ENCODE results near the gene PPM1H. TPM values are rescaled to one million over a fixed set of nuclear protein-coding genes. Genes with fewer than 3 reads are reported as not detected.

The PPM1H gene
- polyA plus RNA-seq, 4 donors, result 27.7 to 31.9 (median 30.4) TPM

GRCh38 chr12:62720025-62720424 is 214.9 kb downstream of the PPM1H start:
- no peak for DNase-seq (ENCODE audit: low read depth in 4 of 4, low spot score in 3 of 4)

DNA sequence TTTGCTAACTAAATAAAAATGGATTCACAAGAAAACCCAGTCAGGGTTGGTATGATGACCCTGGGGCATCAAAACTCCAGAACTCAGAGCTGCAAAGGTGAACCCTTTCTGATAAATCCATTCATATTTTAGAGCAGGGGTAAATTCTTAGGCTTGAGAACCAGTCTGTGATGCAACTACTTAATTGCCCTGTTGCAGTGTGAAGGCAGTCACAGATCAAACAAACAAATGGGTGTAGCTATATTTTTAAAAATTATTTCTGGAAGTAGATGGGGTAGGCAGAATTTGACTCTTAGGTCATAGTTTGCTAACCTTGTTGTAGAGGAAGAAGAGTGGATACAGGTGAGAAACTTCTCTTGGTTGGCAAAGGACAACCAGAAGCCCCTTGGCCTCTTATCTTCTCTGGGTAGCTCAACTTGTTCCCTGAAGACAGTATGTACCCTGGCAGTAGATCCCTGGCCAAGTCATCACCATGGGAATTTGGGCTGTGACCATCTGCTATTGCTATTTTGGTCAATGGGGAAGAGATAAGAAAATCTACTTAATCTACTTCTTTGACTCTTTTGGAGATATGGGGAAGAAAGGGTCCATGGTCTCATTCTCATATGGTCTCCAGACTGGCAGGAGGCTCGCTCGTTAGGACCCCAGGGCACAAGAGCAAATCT is 216.1 kb downstream of the PPM1H start:
- DNase-seq (ENCODE audit: low read depth in 4 of 4, low spot score in 3 of 4), result no peak

DNA sequence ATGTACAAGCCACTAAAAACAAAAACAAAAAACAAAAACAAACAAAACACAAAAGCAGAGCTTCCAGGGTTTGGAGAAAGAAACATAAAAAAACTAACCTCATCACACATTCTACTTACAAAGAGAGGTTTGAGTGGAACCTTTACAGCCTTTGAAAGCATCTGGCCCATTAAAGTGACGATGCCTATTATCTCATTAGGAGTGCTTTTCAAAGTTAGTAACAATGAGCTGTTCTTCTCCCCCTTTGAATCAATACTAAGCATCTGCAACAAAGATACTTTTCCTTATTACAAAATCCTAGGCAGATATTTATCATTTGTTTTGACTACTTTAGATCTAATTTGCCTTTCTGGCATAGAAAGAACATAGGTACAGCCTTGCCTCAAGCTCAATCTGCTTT is 217.3 kb downstream of the PPM1H start:
- DNase-seq (ENCODE audit: low read depth in 4 of 4, low spot score in 3 of 4), result no peak

DNA sequence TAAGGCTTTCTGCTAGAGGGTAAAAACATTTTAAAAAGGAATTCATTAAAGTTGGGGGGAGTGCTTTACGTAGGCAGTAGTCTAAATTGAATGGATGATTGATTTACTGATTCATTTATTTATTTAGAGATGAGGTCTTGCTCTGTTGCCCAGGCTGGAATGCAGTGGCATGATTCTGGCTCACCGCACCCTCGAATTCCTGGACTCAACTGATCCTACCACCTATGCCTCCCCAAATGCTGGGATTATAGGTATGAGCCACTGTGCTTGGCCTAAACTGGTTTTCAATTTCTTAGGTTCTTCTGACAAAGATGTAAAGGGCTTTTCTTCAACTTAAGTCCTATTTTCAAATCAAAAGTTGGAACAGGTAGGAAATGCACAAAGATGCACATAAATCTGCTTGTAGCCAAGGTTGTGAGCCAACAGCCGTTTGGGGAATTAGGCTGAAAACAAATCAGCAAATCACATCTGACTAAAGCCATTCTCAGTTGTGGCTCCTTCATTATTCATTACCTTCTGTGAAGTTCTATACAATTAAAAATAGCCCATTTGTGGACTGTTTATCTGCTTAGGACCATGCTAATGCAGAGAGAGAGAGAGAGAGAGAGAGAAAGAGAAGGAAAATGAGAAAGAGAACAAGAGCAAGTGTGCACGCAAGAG is 218.0 kb downstream of the PPM1H start:
- DNase-seq (ENCODE audit: low read depth in 4 of 4, low spot score in 3 of 4), result no peak

DNA sequence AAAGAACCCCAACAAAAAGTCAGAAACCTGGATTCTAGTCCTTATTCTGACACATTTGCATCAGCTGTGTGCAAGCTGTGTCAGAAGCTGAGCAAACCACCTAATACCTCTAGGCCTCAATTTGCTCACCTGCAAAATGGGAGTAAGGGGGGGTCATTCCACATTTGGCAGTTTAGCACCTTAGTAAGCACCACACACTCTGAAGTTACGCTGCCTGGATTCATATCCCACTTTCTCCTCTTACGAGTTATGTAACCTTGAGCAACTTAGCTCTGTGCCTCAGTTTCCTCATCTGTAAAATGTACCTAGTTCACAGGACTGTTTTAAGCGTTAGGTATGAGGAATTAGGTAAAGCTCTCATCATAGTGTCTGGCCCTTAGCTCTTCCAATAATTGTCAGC is 218.9 kb downstream of the PPM1H start:
- DNase-seq (ENCODE audit: low read depth in 4 of 4, low spot score in 3 of 4), result no peak

DNA sequence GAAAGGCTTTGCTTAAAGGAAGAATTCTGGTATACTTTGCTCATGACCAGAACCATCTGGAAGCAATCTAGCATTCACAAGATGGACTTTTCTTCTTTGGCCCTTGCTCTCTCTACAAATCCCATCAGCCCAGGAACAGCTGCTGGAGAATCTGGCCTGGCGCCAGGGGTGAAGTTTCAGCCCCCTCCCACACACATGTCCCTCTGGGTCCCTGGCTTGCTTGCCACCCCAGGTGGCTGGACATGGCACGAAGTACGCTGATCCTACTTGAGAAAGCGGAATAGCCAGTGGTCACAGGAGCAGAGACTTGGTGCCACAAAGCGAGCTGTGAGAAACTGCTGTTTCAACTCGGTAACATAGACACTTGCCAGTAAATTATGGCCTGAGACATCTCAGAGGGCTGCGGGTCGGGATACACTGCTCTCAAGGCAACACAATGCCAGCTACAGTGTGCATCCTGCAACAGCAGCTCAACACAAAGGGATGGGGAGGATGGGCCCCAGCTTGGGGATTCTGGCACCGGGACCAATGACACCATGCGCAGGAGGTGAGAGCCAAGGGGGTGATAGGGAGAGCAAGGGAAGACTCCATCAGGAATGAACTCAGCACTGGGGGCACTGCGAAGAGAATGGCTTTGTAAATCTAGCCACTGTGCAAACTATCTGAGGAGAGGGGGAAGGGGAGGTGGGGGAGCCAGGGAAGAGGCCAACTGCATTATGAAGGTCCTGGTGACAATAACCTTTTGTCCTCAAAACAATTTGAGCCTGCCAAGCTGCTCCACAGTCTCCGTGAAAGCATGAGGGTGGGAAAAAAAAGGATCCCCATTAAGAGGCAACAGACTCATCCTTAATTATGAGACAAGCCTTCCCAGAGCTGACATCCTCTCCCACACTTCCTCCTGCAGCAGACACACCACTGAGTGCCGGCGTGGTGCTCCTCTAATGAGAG is 219.9 kb downstream of the PPM1H start:
- peak in 1 of 4 donors; percentile 53 for DNase-seq (ENCODE audit: low read depth in 4 of 4, low spot score in 3 of 4)

DNA sequence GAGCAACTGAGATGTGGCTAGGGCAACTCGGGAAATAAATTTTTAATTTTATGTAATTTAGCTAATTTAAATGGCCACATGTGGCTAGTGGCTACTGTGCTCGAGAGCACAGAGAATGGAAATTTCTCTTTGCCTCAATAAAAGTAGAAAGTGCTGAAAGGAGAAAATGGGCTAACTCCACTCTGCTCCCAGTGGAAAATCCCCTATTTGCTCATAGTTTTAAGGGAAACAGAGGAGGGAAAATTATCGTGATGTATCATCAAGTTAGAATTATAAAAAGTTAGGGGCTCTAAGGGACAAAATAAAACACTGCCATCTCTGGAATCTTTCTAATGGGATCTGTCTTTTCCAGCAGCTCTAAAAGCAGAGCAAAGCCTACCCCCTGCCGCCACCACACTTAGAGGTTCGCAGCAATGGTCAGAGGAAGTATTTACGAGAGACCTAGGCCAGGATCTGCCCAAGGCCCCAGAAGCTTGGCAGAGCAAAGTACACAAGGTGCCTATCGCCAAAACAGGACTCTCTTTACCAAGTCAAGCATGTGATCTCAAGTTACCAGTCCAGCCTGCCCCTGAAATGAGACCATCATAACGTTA is 220.7 kb downstream of the PPM1H start:
- DNase-seq (ENCODE audit: low read depth in 4 of 4, low spot score in 3 of 4), result no peak

DNA sequence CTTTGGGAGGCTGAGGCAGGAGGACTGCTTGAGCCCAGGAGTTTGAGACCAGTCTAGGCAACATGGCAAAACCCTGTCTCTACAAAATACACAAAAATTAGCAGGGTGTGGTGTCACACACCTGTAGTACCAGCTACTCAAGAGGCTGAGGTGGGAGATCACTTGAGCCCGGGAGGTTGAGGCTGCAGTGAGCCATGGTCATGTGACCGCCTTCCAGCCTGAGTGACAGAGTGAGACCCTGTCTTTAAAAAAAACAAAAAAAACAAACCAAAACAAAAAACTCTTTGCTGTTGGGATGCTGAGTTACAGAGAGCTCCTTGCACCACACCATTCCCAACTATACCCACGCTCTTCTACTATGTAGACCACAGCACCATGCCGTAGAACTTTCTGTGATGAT is 221.2 kb downstream of the PPM1H start:
- no peak for DNase-seq (ENCODE audit: low read depth in 4 of 4, low spot score in 3 of 4)

- DNase-seq (ENCODE audit: low read depth in 4 of 4, low spot score in 3 of 4), result no peak
Measured at GRCh38 chr12:62712681-62713573, 222.0 kb downstream of the PPM1H start.

- DNase-seq (ENCODE audit: low read depth in 4 of 4, low spot score in 3 of 4), result no peak
Measured at GRCh38 chr12:62711631-62712241, 223.2 kb downstream of the PPM1H start.

DNA sequence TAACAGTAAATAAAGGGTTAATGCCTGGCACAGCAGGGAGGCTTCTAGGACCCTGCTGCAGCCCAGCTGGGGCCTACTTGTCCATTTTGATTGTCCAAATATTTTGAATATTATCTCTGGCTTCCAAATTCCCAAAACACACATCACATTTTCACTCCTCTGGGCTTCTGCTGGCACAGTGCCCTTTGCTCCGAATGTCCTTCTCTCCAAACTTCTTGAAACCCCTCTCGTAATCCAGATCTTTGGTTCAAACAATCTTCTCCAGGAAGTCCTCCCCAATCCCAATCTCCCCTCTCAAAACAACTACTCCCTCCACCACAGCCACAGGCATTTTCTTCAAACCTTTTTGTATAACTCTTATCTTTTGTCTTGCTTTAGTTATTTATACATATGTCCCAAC is 225.6 kb downstream of the PPM1H start:
- DNase-seq (ENCODE audit: low read depth in 4 of 4, low spot score in 3 of 4), result no peak

DNA sequence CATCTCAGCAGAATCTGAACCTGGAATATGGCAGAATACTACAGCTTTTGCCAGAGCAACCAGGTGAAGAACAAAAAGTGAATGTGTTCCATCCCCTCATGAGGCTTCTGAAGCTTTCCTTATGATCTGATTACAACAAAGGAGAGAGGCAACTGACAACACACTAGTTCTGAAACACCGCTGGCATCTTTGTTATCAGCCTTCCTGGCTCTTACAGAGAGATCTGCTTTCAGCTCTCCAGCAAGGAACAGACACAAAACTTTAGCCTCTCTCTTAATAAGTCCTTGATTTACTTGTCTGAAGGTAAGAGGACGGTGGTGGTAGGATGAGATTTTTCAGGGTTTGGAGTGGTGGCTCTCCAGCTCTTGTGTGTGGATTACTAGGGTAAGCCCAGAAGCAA is 227.0 kb downstream of the PPM1H start:
- DNase-seq (ENCODE audit: low read depth in 4 of 4, low spot score in 3 of 4), result no peak

DNA sequence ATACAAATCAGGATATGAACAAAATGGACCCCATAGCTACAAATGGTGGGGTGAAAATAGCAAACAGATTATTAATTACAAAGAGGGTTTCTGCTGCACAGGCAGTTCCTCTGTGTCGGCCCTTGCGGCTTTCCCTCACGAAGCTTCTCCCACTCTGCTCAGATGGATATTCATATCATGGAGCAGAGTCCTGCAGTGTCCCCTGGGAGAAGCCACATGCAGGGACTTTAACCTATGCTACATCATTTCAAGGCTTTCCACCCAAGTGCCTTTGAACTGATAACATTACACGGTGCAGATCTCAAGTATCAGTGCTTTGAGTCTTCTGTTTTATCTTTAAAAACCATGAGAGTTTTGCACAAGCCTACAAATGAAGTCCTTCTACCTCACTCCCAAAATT is 229.1 kb downstream of the PPM1H start:
- no peak for DNase-seq (ENCODE audit: low read depth in 4 of 4, low spot score in 3 of 4)

- DNase-seq (ENCODE audit: low read depth in 4 of 4, low spot score in 3 of 4), result no peak
Measured at GRCh38 chr12:62703011-62703380, 232.0 kb downstream of the PPM1H start.

DNA sequence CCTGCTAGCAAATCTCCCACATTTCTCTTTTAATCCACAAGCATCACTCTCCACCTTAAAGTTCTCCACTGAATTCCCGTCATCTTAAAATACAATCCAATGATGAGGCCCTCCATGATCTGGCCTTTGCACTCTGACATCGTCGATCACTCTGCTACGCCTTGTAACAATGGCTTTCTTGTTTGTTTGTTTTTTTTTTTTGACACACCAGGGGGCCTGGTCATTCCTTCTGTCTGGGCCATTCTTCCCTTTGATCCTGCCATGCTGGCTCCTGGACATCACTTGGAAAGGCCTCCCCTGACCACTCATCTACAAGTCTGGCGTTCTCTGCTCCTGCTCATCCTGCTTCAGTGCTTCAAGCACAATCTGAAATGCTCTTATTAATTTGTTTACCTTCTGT is 233.5 kb downstream of the PPM1H start:
- no peak for DNase-seq (ENCODE audit: low read depth in 4 of 4, low spot score in 3 of 4)

GRCh38 chr12:62700091-62700880 is 234.7 kb downstream of the PPM1H start:
- DNase-seq (ENCODE audit: low read depth in 4 of 4, low spot score in 3 of 4), result no peak

DNA sequence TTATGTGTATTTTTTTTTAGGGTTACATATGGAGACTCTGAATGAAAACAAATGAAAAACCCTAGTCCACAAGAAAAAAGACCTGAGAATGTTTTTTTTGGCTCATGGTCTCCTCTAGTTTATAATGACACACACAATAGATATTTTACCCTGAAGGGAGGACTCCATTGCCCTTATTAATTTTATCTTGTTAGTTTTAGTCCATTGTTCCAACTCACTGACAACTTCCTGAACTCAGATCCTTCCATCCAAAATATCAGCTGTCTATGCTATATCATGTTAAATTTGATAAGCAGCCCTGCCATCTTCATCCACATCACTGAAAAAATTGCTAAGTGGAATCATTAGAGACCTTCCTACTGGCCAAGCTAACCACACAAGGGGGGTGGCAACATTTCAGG is 236.2 kb downstream of the PPM1H start:
- DNase-seq (ENCODE audit: low read depth in 4 of 4, low spot score in 3 of 4), result no peak

GRCh38 chr12:62697893-62698292 is 237.1 kb downstream of the PPM1H start:
- DNase-seq (ENCODE audit: low read depth in 4 of 4, low spot score in 3 of 4), result no peak

- DNase-seq (ENCODE audit: low read depth in 4 of 4, low spot score in 3 of 4), result no peak
Measured at GRCh38 chr12:62695696-62696095, 239.3 kb downstream of the PPM1H start.
